HG02588 (cell line): ENCODE data around the gene FCSK.
A peak's percentile ranks its signal among the peaks of the same experiment; 100 is the strongest.
"Not testable (repeated sequence)": the region's sequence is repeated elsewhere in the genome, so short reads cannot be mapped to it uniquely, and the experiment has no call there.

Source experiments
- ATAC-seq: cut with Tn5 transposase; IDR thresholded peaks from one replicate; pipeline ENCODE4 v1.9.1; 2021; ENCODE audit warnings: mild to moderate bottlenecking, moderate library complexity; ENCODE audit not compliant: unreplicated experiment

The FCSK gene

GRCh38 chr16:70454222-70455034, at the start of gene FCSK:
TSS of gene FCSK (plus strand) at chr16:70454595. CDS start at chr16:70463191, 8,596 bp downstream.
- ATAC-seq = peak; percentile 89

DNA sequence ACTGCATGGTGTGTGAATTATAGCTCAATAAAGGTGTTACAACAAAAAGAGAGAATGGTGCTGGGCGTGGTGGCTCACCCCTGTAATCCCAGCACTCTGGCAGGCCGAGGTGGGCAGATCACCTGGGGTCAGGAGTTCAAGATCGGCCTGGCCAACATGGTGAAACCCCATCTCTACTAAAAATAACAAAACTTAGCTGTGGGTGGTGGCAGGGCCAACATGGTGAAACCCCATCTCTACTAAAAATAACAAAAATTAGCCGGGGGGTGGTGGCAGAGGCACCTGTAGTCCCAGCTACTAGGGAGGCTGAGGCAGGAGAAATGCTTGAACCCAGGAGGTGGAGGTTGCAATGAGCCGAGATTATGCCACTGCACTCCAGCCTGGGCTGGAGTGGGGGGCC, 48.3 kb upstream of the FCSK start:
- ATAC-seq = not testable (repeated sequence)

- no peak for ATAC-seq
Measured at GRCh38 chr16:70407811-70408274, 46.6 kb upstream of the FCSK start.

DNA sequence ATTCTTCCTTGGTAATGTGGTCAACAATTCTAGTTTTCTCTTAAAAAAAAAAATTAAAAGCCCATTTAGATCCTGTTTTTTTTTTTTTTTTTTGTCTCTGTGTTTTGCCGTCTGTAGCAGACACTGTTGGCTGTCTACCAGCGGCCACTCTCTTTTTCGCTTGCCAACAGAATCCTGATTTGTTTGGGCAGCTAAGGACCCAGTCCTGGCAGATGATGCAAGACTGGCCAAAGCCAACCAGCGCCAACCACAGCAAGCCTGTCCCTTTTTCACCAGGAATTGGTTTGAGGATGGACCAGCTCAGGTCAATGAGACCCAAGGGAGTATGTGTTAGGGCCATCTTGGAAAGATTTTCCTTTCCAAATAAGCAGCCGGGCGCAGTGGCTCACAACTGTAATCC, 43.7 kb upstream of the FCSK start:
- no peak for ATAC-seq

- ATAC-seq = no peak
Measured at GRCh38 chr16:70412385-70412784, 42.0 kb upstream of the FCSK start.

GRCh38 chr16:70413572-70413971, 40.8 kb upstream of the FCSK start:
- not testable (repeated sequence) for ATAC-seq

DNA sequence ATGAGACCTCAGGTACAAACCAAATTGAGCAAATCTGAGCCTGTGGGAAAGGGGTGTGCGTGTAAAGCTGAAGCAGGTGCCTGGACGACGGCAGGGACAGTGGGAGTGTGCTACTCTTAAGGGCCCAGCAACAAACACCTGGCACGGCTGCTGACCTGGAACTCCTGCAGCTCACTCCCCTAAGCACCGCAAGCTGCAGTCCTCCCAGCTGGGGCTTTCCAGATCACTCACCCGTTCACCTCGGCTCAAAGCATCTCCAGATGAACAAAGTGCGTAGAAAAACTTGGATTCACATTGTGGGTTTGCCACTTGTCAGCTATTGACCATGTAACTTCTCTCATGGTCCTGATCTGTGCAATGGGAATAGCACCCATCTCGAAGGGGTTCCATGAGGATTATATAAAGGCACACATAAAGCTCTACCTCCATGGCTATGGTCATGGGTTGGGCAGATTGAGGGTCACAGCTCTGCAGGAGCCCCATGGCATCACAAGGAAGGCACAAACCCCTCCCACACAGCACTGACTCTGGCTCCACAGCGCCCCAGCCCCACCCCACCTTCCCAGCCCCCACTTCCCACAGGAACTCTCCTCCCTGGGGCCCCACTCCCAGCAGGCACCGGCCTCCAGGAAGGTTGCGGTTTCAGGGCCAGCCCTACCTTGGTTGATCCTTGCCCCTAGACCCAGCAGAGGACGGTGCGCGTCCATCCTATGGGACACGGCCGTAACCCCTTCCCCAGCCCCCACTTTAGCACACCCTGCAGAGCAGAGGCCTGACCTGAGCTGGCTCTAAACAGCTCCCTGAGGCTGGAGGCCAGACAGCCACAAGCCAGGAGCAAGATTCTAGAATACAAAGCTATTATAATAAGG, 37.4 kb upstream of the FCSK start:
- peak; percentile 73 for ATAC-seq

DNA sequence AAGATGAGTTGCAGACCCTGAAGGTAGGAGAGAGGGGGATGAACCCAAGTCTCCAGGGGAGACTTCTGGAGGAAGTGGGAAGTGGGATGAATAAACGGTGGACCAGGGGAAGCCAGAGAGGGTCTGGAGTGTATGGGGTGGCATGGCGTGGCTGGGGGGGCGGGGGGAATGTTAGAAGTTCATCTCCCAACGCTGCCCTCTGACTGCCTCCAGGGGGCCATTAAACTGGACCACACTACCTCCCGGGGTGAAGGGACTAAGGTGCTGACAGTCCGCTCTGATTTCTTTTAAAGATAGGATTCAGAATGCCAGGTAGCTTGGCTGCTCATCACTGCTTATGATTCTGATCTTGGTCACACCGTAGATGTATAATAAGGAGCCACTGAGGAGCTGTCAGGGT, 36.7 kb upstream of the FCSK start:
- ATAC-seq = no peak

DNA sequence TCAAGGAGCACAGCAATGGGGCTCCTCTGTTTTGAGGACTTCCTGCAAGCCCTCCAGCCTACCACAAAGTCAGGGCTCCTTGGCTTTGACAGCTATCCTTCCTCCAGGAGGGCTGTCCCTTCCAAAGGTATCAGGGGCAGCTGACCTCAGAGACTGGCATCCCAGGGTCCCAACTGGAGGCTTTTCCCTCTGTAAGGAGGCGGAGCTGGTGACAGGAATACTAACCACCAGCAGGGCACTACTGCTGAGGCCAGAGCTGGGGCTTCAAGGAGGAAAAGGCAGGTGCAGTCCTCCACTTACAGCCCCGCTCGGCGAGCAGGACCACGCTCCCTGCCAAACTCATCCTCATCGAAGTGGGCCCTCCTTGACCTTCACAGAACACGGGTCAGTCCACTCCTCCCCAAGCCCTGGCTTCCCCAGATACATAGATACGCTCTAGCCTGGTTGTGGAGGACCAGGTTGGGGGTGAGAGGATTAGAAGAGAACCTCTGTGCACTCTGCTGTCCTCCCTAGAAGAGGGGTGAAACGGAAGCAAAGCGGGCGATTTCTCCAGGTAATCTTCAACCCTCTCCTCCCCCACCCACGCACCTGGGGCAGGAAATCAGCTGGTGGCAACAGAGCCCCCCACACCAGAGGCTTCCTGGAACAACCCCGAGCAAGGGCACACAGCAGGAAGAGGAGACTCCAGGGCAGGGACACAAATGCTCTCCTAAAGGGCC, 36.0 kb upstream of the FCSK start:
- ATAC-seq = no peak

GRCh38 chr16:70418993-70419318, 35.4 kb upstream of the FCSK start:
- no peak for ATAC-seq

DNA sequence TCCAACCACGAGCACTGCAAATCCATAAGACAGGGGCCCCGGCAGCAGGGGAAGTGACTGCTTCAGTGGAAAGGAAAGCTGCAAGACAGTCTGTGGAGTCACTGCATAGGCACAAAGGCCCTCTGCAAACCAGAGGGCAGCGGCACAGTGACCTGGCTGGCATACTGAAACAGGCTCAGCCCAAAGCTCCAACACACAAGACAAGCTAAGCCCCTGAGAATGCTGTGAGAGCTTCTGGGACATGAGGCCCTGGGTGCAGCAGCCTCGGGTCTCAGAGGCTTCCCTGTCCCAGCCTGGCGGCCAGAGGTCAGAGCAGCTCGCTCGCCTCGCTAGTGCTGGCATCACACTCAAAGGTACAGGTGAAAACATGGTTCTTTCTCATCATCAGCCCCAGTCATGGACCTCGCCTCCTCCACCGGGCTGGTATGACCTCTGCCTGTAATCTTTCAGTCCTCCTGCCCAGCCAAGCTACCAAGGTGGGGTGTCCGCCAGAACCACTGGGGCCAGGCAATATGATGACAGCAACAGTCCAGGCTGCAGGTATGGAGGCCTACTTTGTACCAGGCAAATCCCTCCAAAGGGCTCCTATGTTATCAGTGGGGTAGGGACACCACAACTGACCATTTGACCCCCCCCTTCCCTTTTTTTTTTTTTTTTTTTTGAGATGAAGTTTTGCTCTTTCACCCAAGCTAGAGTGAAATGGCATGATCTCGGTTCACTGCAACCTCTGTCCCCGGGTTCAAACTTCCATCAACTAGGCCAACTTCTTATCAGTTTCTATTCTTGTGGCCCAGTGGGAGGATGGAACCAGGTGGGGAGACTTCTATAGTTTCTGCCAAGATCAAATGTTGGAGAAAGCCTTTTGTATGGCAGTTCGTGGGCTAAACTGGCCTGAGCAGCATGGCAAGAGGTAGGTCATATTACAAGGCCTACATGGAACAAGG, 34.7 kb upstream of the FCSK start:
- ATAC-seq = no peak

GRCh38 chr16:70421014-70421413, 33.4 kb upstream of the FCSK start:
- no peak for ATAC-seq

DNA sequence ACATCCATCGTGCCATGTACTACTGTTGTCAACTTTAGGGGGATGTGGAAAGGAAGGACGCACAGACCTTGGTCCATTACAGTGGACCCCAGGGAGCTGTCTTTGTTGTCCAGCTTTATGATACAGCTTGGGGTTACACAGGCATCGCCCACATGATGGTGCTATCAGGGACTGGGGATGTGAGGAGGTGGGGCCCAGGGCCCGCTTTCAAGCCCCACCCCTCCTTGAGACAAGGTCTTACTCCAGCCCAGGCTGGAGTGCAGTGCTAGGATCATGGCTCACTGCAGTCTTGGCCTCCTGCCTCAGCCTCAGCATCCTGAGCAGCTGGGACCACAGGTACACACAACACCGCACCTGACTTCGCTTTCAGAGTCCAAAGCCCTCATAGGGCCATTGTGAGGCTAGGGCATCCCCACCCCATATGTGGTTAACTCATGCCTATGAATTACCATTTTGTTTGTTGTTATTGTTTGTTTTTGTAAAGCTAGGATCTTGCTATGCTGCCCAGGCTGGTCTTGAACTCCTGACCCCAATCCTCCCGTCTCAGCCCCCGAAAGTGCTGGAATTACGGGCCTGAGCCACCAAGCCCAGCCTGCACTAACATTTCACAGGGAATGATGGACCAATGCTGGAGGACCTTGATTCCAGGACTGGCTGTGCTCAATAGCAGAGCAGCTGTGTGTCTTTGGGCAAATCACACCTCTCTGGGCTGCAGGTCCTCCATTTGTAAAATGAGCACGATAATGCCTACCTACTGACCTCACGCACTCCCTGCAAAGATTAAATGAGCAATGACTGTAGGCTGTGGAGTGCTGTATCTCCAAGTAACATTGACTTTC, 32.7 kb upstream of the FCSK start:
- ATAC-seq = no peak

DNA sequence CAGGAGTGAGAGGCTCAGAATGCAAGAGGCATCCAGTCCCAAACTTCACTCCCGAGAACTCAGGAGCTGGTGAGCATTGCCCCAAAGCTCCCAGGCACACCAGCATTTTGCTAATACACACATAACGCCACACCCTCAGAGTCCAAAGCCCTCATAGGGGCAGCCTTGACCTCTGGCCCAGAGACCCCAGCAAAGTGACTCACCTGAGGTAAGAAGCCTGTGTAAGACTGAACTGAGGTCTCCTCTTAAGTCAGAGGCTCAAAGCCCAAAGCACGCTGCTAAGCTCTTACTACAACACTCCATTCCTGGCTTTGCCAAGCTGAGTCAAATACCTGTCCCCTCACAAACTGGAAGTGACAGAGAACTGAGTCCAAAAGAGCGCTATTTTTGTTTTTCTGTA, 31.9 kb upstream of the FCSK start:
- ATAC-seq = no peak

GRCh38 chr16:70427786-70428177, 26.6 kb upstream of the FCSK start:
- no peak for ATAC-seq

DNA sequence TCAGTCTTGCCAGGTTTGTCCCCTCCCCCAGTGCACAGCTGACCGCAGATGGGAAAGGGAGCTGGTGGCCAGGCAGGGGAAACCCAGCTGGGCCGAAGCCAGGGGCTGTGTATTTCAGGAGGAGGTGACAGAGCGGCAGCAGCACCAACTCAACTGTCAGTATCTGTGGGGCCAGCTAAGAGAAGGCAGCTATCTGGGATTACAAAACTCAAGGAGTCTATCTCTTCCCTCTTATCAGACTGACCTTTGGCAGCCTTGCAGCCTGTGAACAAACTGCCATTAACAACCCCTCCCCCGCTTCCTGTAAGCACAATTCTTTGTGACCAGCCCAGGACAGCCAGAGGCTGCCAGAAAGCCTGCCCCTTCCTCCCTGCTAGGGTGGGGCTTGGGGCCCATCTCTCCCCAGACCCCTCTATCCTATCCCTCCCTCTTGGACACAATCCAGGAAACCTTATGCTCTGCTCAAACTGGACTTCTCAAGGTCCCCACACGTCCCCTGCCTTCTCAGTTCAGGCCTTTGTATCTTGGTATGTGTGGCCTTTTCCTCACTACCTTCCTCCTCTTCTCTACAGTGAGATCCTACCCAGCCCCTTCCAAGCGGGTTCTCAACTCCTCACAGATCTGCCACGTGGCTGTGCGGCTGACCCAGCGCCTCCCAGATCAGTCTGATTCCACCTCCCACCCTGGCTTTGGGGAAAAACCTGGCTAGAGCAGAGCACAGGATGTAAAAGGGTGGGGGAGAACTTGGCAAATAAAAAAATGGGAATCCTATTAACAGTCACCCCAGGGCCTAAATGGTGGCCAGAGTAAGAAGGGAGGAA, 26.0 kb upstream of the FCSK start:
- no peak for ATAC-seq

GRCh38 chr16:70429888-70430666, 24.3 kb upstream of the FCSK start:
- ATAC-seq = no peak
